Measurements from ENCODE around the gene SLC25A33. TPM values are rescaled to one million over a fixed set of nuclear protein-coding genes. Genes with fewer than 3 reads are reported as not detected.

SLC25A33 gene
- total and polyA plus RNA-seq, 2 of the 8 experiments (the other 6 are each of a cell fraction or from before 2014, with no cell fraction given), result 7.8 to 12.8 TPM

GRCh38 chr1:9518454-9518998, 20.7 kb upstream of the SLC25A33 start:
- Histone ChIP-seq H3K27ac (ENCODE audit: low read depth, low read length) (no peak overlapping the region), H3K79me2 (ENCODE audit: control insufficient read depth in 1 of 2, insufficient read depth in 2 of 2, low read length in 2 of 2) (no peaks in the 10 kb centered on the region), H2BK5ac (ENCODE audit: low read depth, low read length) (no peak overlapping the region), H2AFZ (ENCODE audit: low read length) (no peak overlapping the region), H3K9ac (replicated peaks in 1 of 4; ENCODE audit: extremely low read depth in 1 of 4, low read depth in 3 of 4, low read length in 3 of 4) (no peak overlapping the region), H3K56ac (replicated peaks; ENCODE audit: insufficient read length, low read depth, low read length) (no peak overlapping the region), H2BK120ac (replicated peaks; ENCODE audit: low read depth, low read length) (no peak overlapping the region), H3K23me2 (ENCODE audit: low read depth, low read length) (no peaks in the 10 kb centered on the region), H3K14ac (ENCODE audit: insufficient read length) (no peak overlapping the region), H3K79me1 (ENCODE audit: low read depth, low read length) (no peaks in the 10 kb centered on the region), H3K4me3 (ENCODE audit: extremely low read depth in 1 of 4, insufficient read depth in 2 of 4, low read depth in 3 of 4, low read length in 4 of 4) (no peak overlapping the region), H3K4ac (replicated peaks; ENCODE audit: insufficient read length, low read depth, low read length) (no peak overlapping the region), H4K20me1 (replicated peaks in 1 of 2; ENCODE audit: control insufficient read depth in 1 of 2, insufficient read depth in 2 of 2, low read length in 2 of 2) (no peaks in the 10 kb centered on the region), H3K36me3 (ENCODE audit: control insufficient read depth in 2 of 4, insufficient read depth in 4 of 4, low read length in 3 of 4) (no peaks in the 10 kb centered on the region), H3K18ac (ENCODE audit: extremely low read depth, low read length) (no peak overlapping the region), H4K8ac (ENCODE audit: extremely low read depth, insufficient read depth, low read length) (no peak overlapping the region), H4K5ac (ENCODE audit: insufficient read length, low read depth, low read length) (no peak overlapping the region), H2BK20ac (ENCODE audit: low read length) (no peak overlapping the region), H2AK5ac (ENCODE audit: low read depth, low read length) (no peak overlapping the region), H3K4me1 (replicated peaks in 1 of 4; ENCODE audit: control insufficient read depth in 3 of 4, insufficient read depth in 4 of 4, low read length in 3 of 4) (peaks cover 0 to 4% (median 0%) of the 10 kb centered on the region in 4 experiments; a peak in 1 of 7 replicates), H3K9me3 (ENCODE audit: insufficient read depth in 2 of 2, low read depth in 1 of 2, low read length in 1 of 2) (no peaks in the 10 kb centered on the region), H3K4me2 (ENCODE audit: insufficient read depth in 1 of 2, low read depth in 2 of 2, low read length in 2 of 2) (no peak overlapping the region), H2BK12ac (ENCODE audit: low read depth, low read length) (no peak overlapping the region), H4K91ac (replicated peaks; ENCODE audit: insufficient read length, low read length) (no peak overlapping the region), H3K23ac (ENCODE audit: insufficient read length) (no peak overlapping the region), H3K27me3 (replicated peaks in 1 of 4; ENCODE audit: control insufficient read depth in 3 of 4, extremely low read depth in 1 of 4, insufficient read depth in 3 of 4, low read length in 3 of 4) (no peaks in the 10 kb centered on the region), H2BK15ac (ENCODE audit: low read length) (no peak overlapping the region)
- DNase-seq (ENCODE audit: low read depth in 1 of 2, low spot score in 2 of 2) (no peak), FAIRE-seq (no peak)
- WGBS, 2 experiments (ENCODE audit: extremely low coverage in 1 of 2, insufficient coverage in 1 of 2, insufficient read length in 1 of 2, insufficient replicate concordance in 2 of 2, low coverage in 1 of 2, low lambda C conversion rate in 2 of 2, missing lambda C conversion rate in 1 of 2), result 88% methylated on average over 10 of the region's 10 CpGs; no CpG with 5 or more reads in 1 of the 2 experiments
- ChIA-PET POLR2A (ENCODE audit: partially characterized antibody) (no interaction called here), CTCF (ENCODE audit: partially characterized antibody) (interaction anchor here (0.9 kb wide), 1 partner anchor 27 kb away, joined by 3 read pairs; no protein-coding TSS in a partner anchor)
- TF ChIP-seq NRF1 (IDR thresholded peaks at IDR 0.05; ENCODE audit: low read depth, low read length), result no peak
- TF ChIP-seq GTF2F1 (IDR thresholded peaks at IDR 0.05; ENCODE audit: borderline replicate concordance, low read depth, low read length), result no peak
- TF ChIP-seq FOSL1 (IDR thresholded peaks at IDR 0.05; ENCODE audit: insufficient read depth, low read depth, low read length), result no peak
- TF ChIP-seq CTBP2 (IDR thresholded peaks at IDR 0.05; ENCODE audit: borderline replicate concordance, insufficient read depth, insufficient read length, low read length), result no peak
- no peak for TF ChIP-seq SIN3A (conservative IDR thresholded peaks at IDR 0.05 in 1 of 2, IDR thresholded peaks at IDR 0.05 in 1 of 2; ENCODE audit: low read depth in 1 of 2, low read length in 2 of 2)

Data from H1 (cell line).